ENCODE measurements around the gene EIF1. TPM values are rescaled to one million over a fixed set of nuclear protein-coding genes. Genes with fewer than 3 reads are reported as not detected.

EIF1 gene
- total RNA-seq, 4 donors from 2014 or later = 563 to 1,496 (median 636) TPM

GRCh38 chr17:41710472-41711090, 21.9 kb downstream of the EIF1 start:
- no peak for TF ChIP-seq CTCF (IDR thresholded peaks at IDR 0.05; ENCODE audit: low read depth)

GRCh38 chr17:41711669-41712400, 23.1 kb downstream of the EIF1 start, which contains the start of gene GAST:
Gene GAST, plus strand, starts transcription at chr17:41712331. Its CDS starts 3,106 bp downstream, at chr17:41715437.
- no peak for TF ChIP-seq CTCF (IDR thresholded peaks at IDR 0.05; ENCODE audit: low read depth)

GRCh38 chr17:41717408-41718286, 29.0 kb downstream of the EIF1 start:
- TF ChIP-seq CTCF (IDR thresholded peaks at IDR 0.05; ENCODE audit: low read depth) = no peak

- TF ChIP-seq CTCF (IDR thresholded peaks at IDR 0.05; ENCODE audit: low read depth) = no peak
These were observed 29.6 kb downstream of the EIF1 start for GRCh38 chr17:41718287-41718645.

GRCh38 chr17:41722231-41722630, 33.5 kb downstream of the EIF1 start:
- no peak for TF ChIP-seq CTCF (IDR thresholded peaks at IDR 0.05; ENCODE audit: low read depth)

GRCh38 chr17:41723801-41724475, 35.3 kb downstream of the EIF1 start:
- TF ChIP-seq CTCF (IDR thresholded peaks at IDR 0.05; ENCODE audit: low read depth) = no peak

All from subcutaneous adipose tissue (tissue), 4 donors.